ENCODE data around the gene FKRP. TPM values are rescaled to one million over a fixed set of nuclear protein-coding genes. Genes with fewer than 3 reads are reported as not detected.
A peak's percentile ranks its signal among the peaks of the same experiment; 100 is the strongest.

The FKRP gene
- total RNA-seq, 1 experiment from 2014 or later: 35.0 TPM

- intact Hi-C loops (cut with micrococcal nuclease; ENCODE audit: unreplicated experiment): no loop called here
Measured at GRCh38 chr19:46741447-46741846, 4.4 kb upstream of the FKRP start.

GRCh38 chr19:46742926-46743480, 2.9 kb upstream of the FKRP start:
- Mint-ChIP-seq H3K27me3 (ENCODE audit: unreplicated experiment) (no peaks in the 10 kb centered on the region), H3K4me3 (ENCODE audit: low read depth, unreplicated experiment) (no peak overlapping the region), H3K36me3 (ENCODE audit: insufficient read depth, unreplicated experiment) (peaks cover 72% of the 10 kb centered on the region), H3K9me3 (ENCODE audit: low read depth, unreplicated experiment) (no peaks in the 10 kb centered on the region), H3K4me1 (ENCODE audit: low read depth, unreplicated experiment) (peaks cover 43% of the 10 kb centered on the region), H3K27ac (ENCODE audit: unreplicated experiment) (peak overlapping the region; percentile 17)
- CTCF ChIA-PET: no interaction called here
- no peak for TF ChIP-seq CTCF (IDR thresholded peaks at IDR 0.05; ENCODE audit: unreplicated experiment)
- intact Hi-C loops (cut with micrococcal nuclease; ENCODE audit: unreplicated experiment): no loop called here
- TSS peak; percentile 34 for BruUV-seq (replicated peaks)
- no peak for DNase-seq

More at GRCh38 chr19:46741447-46741846, 4.4 kb upstream of the FKRP start:
- no peak overlapping the region for H3K27ac Mint-ChIP-seq (ENCODE audit: unreplicated experiment)
- CTCF ChIA-PET: no interaction called here
- no peaks in the 10 kb centered on the region for H3K27me3 Mint-ChIP-seq (ENCODE audit: unreplicated experiment)
- no TSS peak for BruUV-seq (replicated peaks)
- no peaks in the 10 kb centered on the region for H3K9me3 Mint-ChIP-seq (ENCODE audit: low read depth, unreplicated experiment)
- no peak for DNase-seq
- peaks cover 37% of the 10 kb centered on the region for H3K4me1 Mint-ChIP-seq (ENCODE audit: low read depth, unreplicated experiment)
- TF ChIP-seq CTCF (IDR thresholded peaks at IDR 0.05; ENCODE audit: unreplicated experiment): no peak
- peaks cover 64% of the 10 kb centered on the region for H3K36me3 Mint-ChIP-seq (ENCODE audit: insufficient read depth, unreplicated experiment)
- H3K4me3 Mint-ChIP-seq (ENCODE audit: low read depth, unreplicated experiment): no peak overlapping the region

GRCh38 chr19:46744005-46744691, 1.7 kb upstream of the FKRP start:
- Mint-ChIP-seq H3K4me3 (ENCODE audit: low read depth, unreplicated experiment) (peak overlapping the region; percentile 97), H3K36me3 (ENCODE audit: insufficient read depth, unreplicated experiment) (peaks cover 77% of the 10 kb centered on the region), H3K9me3 (ENCODE audit: low read depth, unreplicated experiment) (no peaks in the 10 kb centered on the region), H3K27me3 (ENCODE audit: unreplicated experiment) (no peaks in the 10 kb centered on the region), H3K4me1 (ENCODE audit: low read depth, unreplicated experiment) (peaks cover 43% of the 10 kb centered on the region), H3K27ac (ENCODE audit: unreplicated experiment) (no peak overlapping the region)
- CTCF ChIA-PET: no interaction called here
- no peak for DNase-seq
- TF ChIP-seq CTCF (IDR thresholded peaks at IDR 0.05; ENCODE audit: unreplicated experiment): no peak
- intact Hi-C loops (cut with micrococcal nuclease; ENCODE audit: unreplicated experiment): no loop called here
- BruUV-seq (replicated peaks): no TSS peak

DNA sequence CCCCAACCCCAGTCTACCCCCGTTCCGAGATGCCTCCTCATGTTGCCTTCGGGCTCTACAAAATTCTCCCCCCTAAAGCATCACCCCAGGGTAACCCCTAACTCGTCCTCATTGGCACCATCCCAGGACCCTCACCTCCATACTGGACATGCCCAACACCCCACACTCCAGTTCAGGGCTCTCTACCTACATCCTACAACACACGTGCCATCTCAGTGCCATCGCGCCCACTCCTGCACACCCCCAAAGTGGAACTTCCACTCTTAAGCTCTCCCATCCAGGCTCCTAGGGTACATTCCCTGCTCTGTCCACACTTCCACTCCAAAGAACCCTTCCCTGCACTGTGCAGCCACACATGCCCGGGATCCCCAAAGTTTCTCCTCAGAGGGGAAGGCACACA, 827 bp upstream of the FKRP start:
- Mint-ChIP-seq H3K27ac (ENCODE audit: unreplicated experiment) (peak overlapping the region; percentile 85), H3K36me3 (ENCODE audit: insufficient read depth, unreplicated experiment) (peaks cover 69% of the 10 kb centered on the region), H3K27me3 (ENCODE audit: unreplicated experiment) (no peaks in the 10 kb centered on the region), H3K9me3 (ENCODE audit: low read depth, unreplicated experiment) (no peaks in the 10 kb centered on the region), H3K4me1 (ENCODE audit: low read depth, unreplicated experiment) (peaks cover 43% of the 10 kb centered on the region), H3K4me3 (ENCODE audit: low read depth, unreplicated experiment) (peak overlapping the region; percentile 97)
- CTCF ChIA-PET: interaction anchor here (0.9 to 1.2 kb wide), 3 partner anchors 9 to 40 kb away, joined by 3 to 4 read pairs (median 3); no protein-coding TSS in a partner anchor
- DNase-seq: no peak
- intact Hi-C loops (cut with micrococcal nuclease; ENCODE audit: unreplicated experiment): no loop called here
- no peak for TF ChIP-seq CTCF (IDR thresholded peaks at IDR 0.05; ENCODE audit: unreplicated experiment)
- BruUV-seq (replicated peaks): no TSS peak
